ENCODE data around the gene PIK3C3. TPM values are rescaled to one million over a fixed set of nuclear protein-coding genes. Genes with fewer than 3 reads are reported as not detected.
"Not testable (repeated sequence)": the region's sequence is repeated elsewhere in the genome, so short reads cannot be mapped to it uniquely, and the experiment has no call there.

PIK3C3 gene
- total and polyA plus RNA-seq, 7 donors, result 19.1 to 39.7 (median 32.1) TPM

- no peak for TF ChIP-seq CTCF (IDR thresholded peaks at IDR 0.05)
- Histone ChIP-seq H3K36me3 (ENCODE audit: insufficient read depth in 1 of 2, low read depth in 1 of 2) (peaks cover 11 to 97% of the 10 kb centered on the region in 2 donors), H3K9me3 (no peaks in the 10 kb centered on the region), H3K27me3 (ENCODE audit: insufficient read depth in 3 of 3, low read length in 2 of 3) (no peaks in the 10 kb centered on the region), H3K4me1 (no peaks in the 10 kb centered on the region), H3K4me3 (no peak overlapping the region), H3K27ac (no peak overlapping the region)
- intact Hi-C loops (cut with DNase I), result no loop called here
- DNase-seq (no peak), ATAC-seq (no peak)
- 88 to 91% (median 89%) methylated on average over 4 of the region's 4 CpGs for WGBS, 3 donors
Observed at GRCh38 chr18:41999751-42000150, 44.7 kb downstream of the PIK3C3 start.

- no peak overlapping the region for H3K27ac ChIP-seq
- no peak for TF ChIP-seq CTCF (IDR thresholded peaks at IDR 0.05)
- peaks cover 11 to 95% of the 10 kb centered on the region in 2 donors for H3K36me3 ChIP-seq (ENCODE audit: insufficient read depth in 1 of 2, low read depth in 1 of 2)
- 85 to 86% (median 85%) methylated on average over 3 of the region's 3 CpGs for WGBS, 3 donors
- intact Hi-C loops (cut with DNase I), result no loop called here
- H3K4me1 ChIP-seq, result no peaks in the 10 kb centered on the region
- H3K4me3 ChIP-seq, result no peak overlapping the region
- ATAC-seq, result no peak
- DNase-seq, result no peak
- no peaks in the 10 kb centered on the region for H3K27me3 ChIP-seq (ENCODE audit: insufficient read depth in 3 of 3, low read length in 2 of 3)
- H3K9me3 ChIP-seq, result no peaks in the 10 kb centered on the region
Observed at GRCh38 chr18:42001801-42002200, 46.8 kb downstream of the PIK3C3 start.

GRCh38 chr18:42004653-42005052 is 49.6 kb downstream of the PIK3C3 start:
- H3K9me3 ChIP-seq, result no peaks in the 10 kb centered on the region
- H3K4me1 ChIP-seq, result no peaks in the 10 kb centered on the region
- no peaks in the 10 kb centered on the region for H3K27me3 ChIP-seq (ENCODE audit: insufficient read depth in 3 of 3, low read length in 2 of 3)
- no peak for TF ChIP-seq CTCF (IDR thresholded peaks at IDR 0.05)
- H3K36me3 ChIP-seq (ENCODE audit: insufficient read depth in 1 of 2, low read depth in 1 of 2), result peaks cover 5 to 82% of the 10 kb centered on the region in 2 donors
- 88 to 95% (median 91%) methylated on average over 2 of the region's 2 CpGs for WGBS, 3 donors
- H3K27ac ChIP-seq, result no peak overlapping the region
- no peak for ATAC-seq
- H3K4me3 ChIP-seq, result no peak overlapping the region
- DNase-seq, result no peak
- intact Hi-C loops (cut with DNase I), result loop anchor here in 1 of 2 donors (5.0 kb wide), 1 partner anchor 38 kb away; no protein-coding TSS in a partner anchor

- no peak for DNase-seq
- Histone ChIP-seq H3K36me3 (ENCODE audit: insufficient read depth in 1 of 2, low read depth in 1 of 2) (peaks cover 5 to 80% of the 10 kb centered on the region in 2 donors), H3K4me3 (no peak overlapping the region), H3K4me1 (no peaks in the 10 kb centered on the region), H3K9me3 (no peaks in the 10 kb centered on the region), H3K27me3 (ENCODE audit: insufficient read depth in 3 of 3, low read length in 2 of 3) (no peaks in the 10 kb centered on the region), H3K27ac (no peak overlapping the region)
- TF ChIP-seq CTCF (IDR thresholded peaks at IDR 0.05), result no peak
- intact Hi-C loops (cut with DNase I), result loop anchor here in 1 of 2 donors (5.0 kb wide), 1 partner anchor 37 kb away; no protein-coding TSS in a partner anchor
- ATAC-seq, result no peak
Observed at GRCh38 chr18:42005782-42006181, 50.7 kb downstream of the PIK3C3 start.

- not testable (repeated sequence) for H3K27ac ChIP-seq; H3K4me1 ChIP-seq; H3K9me3 ChIP-seq; H3K27me3 ChIP-seq (ENCODE audit: insufficient read depth in 3 of 3, low read length in 2 of 3); DNase-seq; ATAC-seq; H3K4me3 ChIP-seq
- H3K36me3 ChIP-seq (ENCODE audit: insufficient read depth in 1 of 2, low read depth in 1 of 2), result peaks cover 0 to 81% of the 10 kb centered on the region in 2 donors
- intact Hi-C loops (cut with DNase I), result loop anchor here in 1 of 2 donors (5.0 kb wide), 1 partner anchor 33 kb away; no protein-coding TSS in a partner anchor
Observed at GRCh38 chr18:42009457-42009856, 54.4 kb downstream of the PIK3C3 start.
